WERI-Rb-1 (cell line): ENCODE data around the gene CAPN2.

Experiments
- DNase-seq: peaks from one replicate; pipeline ENCODE4 v3.0.0-alpha.2; 2020
- H3K27ac ChIP-seq: fragments of 250-450 bp; sonication (Bioruptor Pico); 2 replicates; pipeline ENCODE4 v1.5.1; 2020; ENCODE audit warnings: mild to moderate bottlenecking, moderate library complexity
- H3K27me3 ChIP-seq: fragments of 250-450 bp; sonication (Bioruptor Pico); 2 replicates; pipeline ENCODE4 v1.5.1; 2021; ENCODE audit warnings: mild to moderate bottlenecking, low read depth, moderate library complexity; ENCODE audit not compliant: insufficient read depth, severe bottlenecking
- H3K36me3 ChIP-seq: fragments of 250-450 bp; sonication (Bioruptor Pico); 2 replicates; pipeline ENCODE4 v1.5.1; 2020; ENCODE audit warnings: mild to moderate bottlenecking, moderate library complexity
- H3K4me3 ChIP-seq: 2 replicates; pipeline ENCODE4 v1.5.1; 2011; ENCODE audit warnings: low read depth, mild to moderate bottlenecking, control low read depth, low read length
- H3K9me3 ChIP-seq: fragments of 250-450 bp; sonication (Bioruptor Pico); 2 replicates; pipeline ENCODE4 v1.5.1; 2021; ENCODE audit warnings: mild to moderate bottlenecking, moderate library complexity; ENCODE audit not compliant: severe bottlenecking
- CTCF ChIP-seq: IDR thresholded peaks from 2 replicates; pipeline ENCODE4 v1.5.1; 2011; ENCODE audit warnings: low read depth, mild to moderate bottlenecking, control low read depth, inconsistent platforms, low read length

CAPN2 gene

DNA sequence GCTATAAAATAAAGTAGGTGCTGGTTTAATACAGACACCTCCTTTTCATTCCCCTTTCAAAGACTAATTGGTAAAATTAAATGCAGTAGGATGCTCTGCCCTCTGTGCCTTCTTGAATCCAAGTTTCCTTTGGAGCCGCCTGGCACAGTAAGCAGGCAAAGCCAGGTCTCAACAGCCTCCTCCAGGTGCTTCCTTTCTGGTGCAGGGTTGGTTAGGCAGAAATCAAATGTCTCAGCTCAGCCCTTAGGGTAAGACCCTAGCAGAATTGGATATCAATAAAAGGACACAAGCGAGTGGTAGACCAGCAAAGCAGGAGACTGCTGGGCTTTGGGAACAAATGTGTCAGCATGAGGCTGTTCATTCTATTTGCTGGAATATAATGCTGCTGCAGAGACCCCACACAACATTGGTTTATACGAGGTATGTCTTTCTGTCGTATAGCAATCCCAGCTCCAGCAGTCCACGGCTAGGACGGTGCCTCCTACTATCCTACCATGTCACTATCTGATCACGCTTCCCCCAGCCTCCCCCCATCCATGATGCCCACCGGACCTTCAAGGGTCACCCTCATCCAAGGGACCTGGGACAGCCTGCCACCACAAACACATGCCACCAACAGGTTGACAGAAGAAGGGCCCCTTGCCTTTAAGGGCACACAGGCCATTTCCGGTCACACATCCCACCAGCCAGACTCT is 58.4 kb downstream of the CAPN2 start:
- peaks cover 2% of the 10 kb centered on the region; the same call in 1 of the 2 replicates for H3K36me3 ChIP-seq

GRCh38 chr1:223771469-223771813 is 59.1 kb downstream of the CAPN2 start:
- TF ChIP-seq CTCF = no peak
- Histone ChIP-seq H3K4me3 (no peak overlapping the region), H3K36me3 (peaks cover 2% of the 10 kb centered on the region; the same call in 1 of the 2 replicates), H3K27ac (no peak overlapping the region), H3K27me3 (no peaks in the 10 kb centered on the region), H3K9me3 (no peaks in the 10 kb centered on the region)
- DNase-seq = no peak

More for the DNA sequence above, 58.4 kb downstream of the CAPN2 start:
- no peaks in the 10 kb centered on the region for H3K9me3 ChIP-seq
- no peaks in the 10 kb centered on the region for H3K27me3 ChIP-seq
- no peak overlapping the region for H3K4me3 ChIP-seq
- DNase-seq = no peak
- H3K27ac ChIP-seq = no peak overlapping the region
- TF ChIP-seq CTCF = no peak

- no peaks in the 10 kb centered on the region for H3K27me3 ChIP-seq
- no peak for TF ChIP-seq CTCF
- H3K9me3 ChIP-seq = no peaks in the 10 kb centered on the region
- H3K27ac ChIP-seq = no peak overlapping the region
- peaks cover 2% of the 10 kb centered on the region; the same call in 1 of the 2 replicates for H3K36me3 ChIP-seq
- no peak for DNase-seq
- H3K4me3 ChIP-seq = no peak overlapping the region
Observed at GRCh38 chr1:223771814-223772770, 59.8 kb downstream of the CAPN2 start.

DNA sequence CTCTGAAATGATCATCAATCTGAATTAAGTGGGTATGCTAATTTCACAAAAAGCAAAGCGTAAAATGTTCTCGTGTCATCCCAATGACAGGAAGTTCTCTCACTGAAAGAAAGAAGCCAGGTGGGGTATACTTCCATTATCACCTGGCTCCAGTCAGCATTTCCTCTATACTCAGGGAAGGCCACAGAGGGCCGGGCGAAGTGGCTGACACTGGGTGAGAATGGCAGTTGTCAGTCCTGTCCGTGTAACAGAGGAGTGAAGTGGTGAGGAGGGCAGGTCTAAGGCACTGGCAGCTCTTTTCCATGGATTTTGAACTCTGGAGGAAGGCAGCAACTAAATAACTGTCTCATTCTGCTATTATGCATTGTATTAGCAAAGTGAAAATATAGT is 60.4 kb downstream of the CAPN2 start:
- Histone ChIP-seq H3K36me3 (peaks cover 6% of the 10 kb centered on the region), H3K4me3 (no peak overlapping the region)

GRCh38 chr1:223774134-223774814 is 61.9 kb downstream of the CAPN2 start:
- DNase-seq = no peak
- Histone ChIP-seq H3K36me3 (peaks cover 9% of the 10 kb centered on the region), H3K27me3 (no peaks in the 10 kb centered on the region), H3K4me3 (no peak overlapping the region), H3K9me3 (no peaks in the 10 kb centered on the region), H3K27ac (no peak overlapping the region)
- no peak for TF ChIP-seq CTCF

More for the DNA sequence above, 60.4 kb downstream of the CAPN2 start:
- DNase-seq = no peak
- Histone ChIP-seq H3K27ac (no peak overlapping the region), H3K9me3 (no peaks in the 10 kb centered on the region), H3K27me3 (no peaks in the 10 kb centered on the region)
- TF ChIP-seq CTCF = no peak
